Measurements from ENCODE around the gene SLC38A3. TPM values are rescaled to one million over a fixed set of nuclear protein-coding genes. Genes with fewer than 3 reads are reported as not detected.

The SLC38A3 gene
- total RNA-seq, 4 donors from 2014 or later, result 0.56 to 1.5 (median 0.84) TPM; not detected in 1

DNA sequence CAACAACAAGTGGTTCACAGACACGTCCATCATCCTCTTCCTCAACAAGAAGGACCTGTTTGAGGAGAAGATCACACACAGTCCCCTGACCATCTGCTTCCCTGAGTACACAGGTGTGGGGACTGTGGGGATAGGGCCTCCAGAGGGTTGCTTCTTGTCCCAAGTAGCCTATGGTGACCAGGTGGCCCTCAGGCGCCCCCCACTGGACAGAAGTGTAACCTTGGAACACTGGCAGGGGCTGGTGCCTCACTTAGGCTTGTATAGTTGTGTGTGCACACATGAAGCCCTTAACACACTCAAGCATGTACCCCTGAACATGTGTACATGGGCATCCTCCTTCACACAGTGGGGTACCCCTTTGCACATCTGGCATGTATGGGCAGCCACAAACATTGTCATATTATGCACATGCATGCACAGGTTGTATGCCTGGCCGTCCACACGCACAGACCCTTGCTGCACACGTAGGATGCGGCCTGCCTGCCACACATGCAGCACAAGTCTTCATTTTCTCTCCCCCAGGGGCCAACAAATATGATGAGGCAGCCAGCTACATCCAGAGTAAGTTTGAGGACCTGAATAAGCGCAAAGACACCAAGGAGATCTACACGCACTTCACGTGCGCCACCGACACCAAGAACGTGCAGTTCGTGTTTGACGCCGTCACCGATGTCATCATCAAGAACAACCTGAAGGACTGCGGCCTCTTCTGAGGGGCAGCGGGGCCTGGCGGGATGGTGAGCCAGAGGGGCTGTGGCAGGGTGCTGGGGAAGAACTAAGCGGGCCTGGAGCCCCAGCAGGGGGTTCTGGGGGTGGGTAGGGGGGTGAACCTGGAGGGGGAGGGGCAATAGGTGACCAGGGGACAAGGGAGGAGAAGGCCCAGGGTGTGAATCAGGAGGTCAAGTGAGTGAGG is 52.2 kb downstream of the SLC38A3 start:
- ATAC-seq (ENCODE audit: low FRiP score) (no peak), DNase-seq (ENCODE audit: low spot score) (no peak)
- TF ChIP-seq, protein P1, sequence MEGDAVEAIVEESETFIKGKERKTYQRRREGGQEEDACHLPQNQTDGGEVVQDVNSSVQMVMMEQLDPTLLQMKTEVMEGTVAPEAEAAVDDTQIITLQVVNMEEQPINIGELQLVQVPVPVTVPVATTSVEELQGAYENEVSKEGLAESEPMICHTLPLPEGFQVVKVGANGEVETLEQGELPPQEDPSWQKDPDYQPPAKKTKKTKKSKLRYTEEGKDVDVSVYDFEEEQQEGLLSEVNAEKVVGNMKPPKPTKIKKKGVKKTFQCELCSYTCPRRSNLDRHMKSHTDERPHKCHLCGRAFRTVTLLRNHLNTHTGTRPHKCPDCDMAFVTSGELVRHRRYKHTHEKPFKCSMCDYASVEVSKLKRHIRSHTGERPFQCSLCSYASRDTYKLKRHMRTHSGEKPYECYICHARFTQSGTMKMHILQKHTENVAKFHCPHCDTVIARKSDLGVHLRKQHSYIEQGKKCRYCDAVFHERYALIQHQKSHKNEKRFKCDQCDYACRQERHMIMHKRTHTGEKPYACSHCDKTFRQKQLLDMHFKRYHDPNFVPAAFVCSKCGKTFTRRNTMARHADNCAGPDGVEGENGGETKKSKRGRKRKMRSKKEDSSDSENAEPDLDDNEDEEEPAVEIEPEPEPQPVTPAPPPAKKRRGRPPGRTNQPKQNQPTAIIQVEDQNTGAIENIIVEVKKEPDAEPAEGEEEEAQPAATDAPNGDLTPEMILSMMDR (IDR thresholded peaks at IDR 0.05), result no peak

DNA sequence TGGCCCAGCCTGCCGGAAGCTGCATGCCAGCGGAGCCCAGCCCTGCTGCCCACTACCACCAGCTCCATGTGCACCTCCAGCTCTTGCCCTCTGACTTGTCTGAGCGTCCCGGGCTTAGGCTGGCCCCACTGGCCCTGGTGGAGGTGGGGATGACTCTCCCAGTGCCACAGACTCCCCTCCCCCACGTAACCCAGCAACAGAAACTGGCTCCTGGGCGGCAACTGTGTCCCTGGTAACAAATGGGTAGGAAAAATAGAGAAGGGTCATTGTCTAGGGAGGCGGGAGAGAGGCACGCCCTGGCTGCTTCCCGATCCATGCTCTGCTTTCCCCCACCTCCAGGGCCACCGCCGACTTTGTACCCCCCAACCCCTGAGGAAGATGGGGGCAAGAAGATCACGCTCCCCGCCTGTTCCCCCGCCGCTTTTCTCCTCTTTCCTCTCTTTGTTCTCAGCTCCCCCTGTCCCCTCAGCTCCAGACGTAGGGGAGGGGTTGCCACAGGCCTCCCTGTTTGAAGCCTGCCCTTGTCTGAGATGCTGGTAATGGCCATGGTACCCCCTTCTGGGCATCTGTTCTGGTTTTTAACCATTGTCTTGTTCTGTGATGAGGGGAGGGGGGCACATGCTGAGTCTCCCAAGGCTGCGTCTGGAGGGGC is 53.1 kb downstream of the SLC38A3 start:
- TF ChIP-seq, protein P1 (IDR thresholded peaks at IDR 0.05), result no peak
- no peak for ATAC-seq (ENCODE audit: low FRiP score)
- no peak for DNase-seq (ENCODE audit: low spot score)

DNA sequence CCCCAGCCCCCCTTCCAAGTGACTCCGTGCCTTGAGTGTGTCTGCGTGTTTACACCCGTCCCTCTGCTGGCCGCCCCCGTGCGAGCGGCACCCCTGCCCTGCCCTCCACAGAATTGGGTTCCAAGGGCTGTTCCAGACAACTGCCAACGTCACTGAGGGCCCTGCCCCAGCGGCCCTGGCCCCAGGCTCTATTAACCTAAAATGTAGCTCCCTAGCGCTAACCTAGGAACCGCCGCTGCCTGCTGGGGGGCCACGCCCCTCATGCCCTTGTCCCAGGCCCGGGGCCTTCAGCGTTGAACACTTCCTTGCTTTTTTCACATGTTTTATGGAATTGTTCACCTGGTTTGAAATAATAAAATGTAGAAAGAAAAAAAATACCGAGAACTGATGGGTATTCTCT is 53.9 kb downstream of the SLC38A3 start:
- no peak for DNase-seq (ENCODE audit: low spot score)
- ATAC-seq (ENCODE audit: low FRiP score), result no peak
- TF ChIP-seq, protein P1 (IDR thresholded peaks at IDR 0.05), result no peak

DNA sequence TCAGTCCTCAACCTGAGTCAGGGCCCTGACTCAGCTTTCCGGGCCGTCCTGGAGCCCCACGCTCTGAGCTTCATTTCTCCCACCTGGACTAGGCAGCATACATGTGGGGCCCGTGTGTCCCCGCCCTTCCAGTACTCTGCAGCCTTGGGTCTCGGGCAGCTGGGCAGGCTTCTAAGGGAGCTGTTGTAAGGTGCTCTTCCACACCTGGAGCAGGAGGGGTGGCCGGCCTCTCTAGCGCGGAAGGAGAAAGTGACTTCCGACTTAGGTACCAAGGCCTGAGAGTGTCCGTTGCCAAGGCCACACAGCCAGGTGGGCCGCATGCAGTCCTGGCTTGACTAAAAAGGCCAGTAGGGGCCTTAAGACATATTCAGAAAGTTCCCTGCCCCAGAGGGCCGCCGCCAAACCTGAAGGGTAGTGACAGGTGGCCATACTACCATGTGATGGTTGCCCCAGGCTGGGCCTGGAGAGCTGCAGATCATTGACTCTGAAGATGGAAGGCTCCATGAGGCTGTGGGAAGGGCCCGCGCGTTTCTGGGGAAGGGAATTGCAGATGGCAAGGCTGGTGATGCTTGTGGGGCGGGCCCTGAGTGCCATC is 54.5 kb downstream of the SLC38A3 start:
- TF ChIP-seq, protein P1 (IDR thresholded peaks at IDR 0.05), result no peak
- DNase-seq (ENCODE audit: low spot score), result no peak
- no peak for ATAC-seq (ENCODE audit: low FRiP score)

DNA sequence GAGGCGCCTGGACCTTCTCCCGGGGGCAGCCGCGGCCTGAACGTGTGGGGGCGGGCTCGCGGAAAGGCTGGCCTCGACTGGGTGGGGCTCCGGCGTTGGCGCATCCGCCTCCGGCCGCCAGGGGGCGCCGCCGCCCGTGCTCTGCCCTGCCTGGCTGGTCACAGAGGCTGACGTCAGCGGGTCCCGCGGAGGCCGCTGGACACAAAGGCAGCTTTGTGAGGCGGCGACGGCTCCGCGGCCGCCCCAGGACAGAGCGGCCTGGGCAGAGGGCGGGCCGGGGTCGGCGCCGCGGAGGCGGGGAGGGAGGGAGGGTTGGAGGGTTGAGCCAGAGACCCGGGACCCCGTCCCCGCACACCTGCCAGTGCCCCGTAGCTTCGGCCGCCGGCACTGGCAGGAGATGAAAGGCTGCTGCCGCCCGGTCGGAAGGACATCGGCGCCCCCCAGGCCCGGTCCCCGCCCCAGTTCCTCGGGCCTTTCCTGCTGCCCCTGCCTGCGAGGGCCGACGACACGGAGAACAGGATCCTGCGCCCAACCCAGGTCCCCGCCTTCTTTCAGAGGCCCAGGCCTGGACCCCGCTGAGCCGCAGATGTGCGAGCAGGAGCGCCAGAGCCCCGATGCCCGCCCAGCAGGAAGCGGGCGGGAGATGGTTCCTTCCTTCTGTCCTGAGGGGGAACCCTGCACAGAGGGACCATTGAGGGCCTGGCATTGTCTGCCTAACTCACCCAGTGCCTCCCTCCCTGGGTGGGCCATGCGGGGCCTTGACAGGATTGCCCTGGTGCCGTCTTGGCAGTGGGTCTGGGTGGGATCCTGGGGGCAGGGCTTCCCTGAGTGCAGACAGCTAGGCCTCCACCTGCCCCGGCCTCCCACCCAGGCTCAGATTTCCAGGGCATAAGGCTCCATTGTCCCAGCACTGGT is 55.2 kb downstream of the SLC38A3 start:
- peak; percentile 71 for DNase-seq (ENCODE audit: low spot score)
- ATAC-seq (ENCODE audit: low FRiP score), result peak; percentile 81
- TF ChIP-seq, protein P1 (IDR thresholded peaks at IDR 0.05), result peak in 2 of 3 donors; percentile 91 to 93

DNA sequence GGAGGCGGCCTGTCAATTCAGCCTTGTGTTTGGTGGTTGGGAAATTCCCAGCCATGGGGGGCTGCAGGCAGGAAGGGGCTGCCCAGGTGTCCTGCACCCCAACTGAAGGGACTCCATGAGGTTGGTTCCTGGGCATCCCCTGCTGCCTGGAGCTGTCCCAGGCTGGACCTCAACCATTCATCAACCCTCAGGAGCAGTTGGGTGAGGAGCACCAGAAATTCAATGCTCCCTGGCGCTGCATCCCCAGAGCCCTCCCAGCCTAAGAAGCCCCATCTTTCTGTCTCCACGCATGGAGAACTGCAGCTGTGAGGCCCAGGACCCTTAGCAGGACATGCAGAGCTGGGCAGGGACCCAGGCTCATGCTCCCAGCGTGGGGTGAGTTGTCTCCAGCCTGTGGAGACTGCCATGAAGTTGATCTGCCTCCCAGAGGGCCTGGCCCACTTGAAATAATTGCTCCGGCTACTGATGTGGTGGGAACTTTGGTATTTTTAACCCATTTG is 55.9 kb downstream of the SLC38A3 start:
- TF ChIP-seq, protein P1 (IDR thresholded peaks at IDR 0.05), result no peak
- DNase-seq (ENCODE audit: low spot score), result no peak
- ATAC-seq (ENCODE audit: low FRiP score), result no peak
